ENCODE measurements around the gene PIK3C3.

- no peak for TF ChIP-seq MAX (IDR thresholded peaks at IDR 0.05)
- no peak for TF ChIP-seq RAD21 (IDR thresholded peaks at IDR 0.05; ENCODE audit: low read depth)
- TF ChIP-seq CREB1 (IDR thresholded peaks at IDR 0.05; ENCODE audit: low read depth) = no peak
- TF ChIP-seq USF1 (IDR thresholded peaks at IDR 0.05) = no peak
- TF ChIP-seq, protein P1, sequence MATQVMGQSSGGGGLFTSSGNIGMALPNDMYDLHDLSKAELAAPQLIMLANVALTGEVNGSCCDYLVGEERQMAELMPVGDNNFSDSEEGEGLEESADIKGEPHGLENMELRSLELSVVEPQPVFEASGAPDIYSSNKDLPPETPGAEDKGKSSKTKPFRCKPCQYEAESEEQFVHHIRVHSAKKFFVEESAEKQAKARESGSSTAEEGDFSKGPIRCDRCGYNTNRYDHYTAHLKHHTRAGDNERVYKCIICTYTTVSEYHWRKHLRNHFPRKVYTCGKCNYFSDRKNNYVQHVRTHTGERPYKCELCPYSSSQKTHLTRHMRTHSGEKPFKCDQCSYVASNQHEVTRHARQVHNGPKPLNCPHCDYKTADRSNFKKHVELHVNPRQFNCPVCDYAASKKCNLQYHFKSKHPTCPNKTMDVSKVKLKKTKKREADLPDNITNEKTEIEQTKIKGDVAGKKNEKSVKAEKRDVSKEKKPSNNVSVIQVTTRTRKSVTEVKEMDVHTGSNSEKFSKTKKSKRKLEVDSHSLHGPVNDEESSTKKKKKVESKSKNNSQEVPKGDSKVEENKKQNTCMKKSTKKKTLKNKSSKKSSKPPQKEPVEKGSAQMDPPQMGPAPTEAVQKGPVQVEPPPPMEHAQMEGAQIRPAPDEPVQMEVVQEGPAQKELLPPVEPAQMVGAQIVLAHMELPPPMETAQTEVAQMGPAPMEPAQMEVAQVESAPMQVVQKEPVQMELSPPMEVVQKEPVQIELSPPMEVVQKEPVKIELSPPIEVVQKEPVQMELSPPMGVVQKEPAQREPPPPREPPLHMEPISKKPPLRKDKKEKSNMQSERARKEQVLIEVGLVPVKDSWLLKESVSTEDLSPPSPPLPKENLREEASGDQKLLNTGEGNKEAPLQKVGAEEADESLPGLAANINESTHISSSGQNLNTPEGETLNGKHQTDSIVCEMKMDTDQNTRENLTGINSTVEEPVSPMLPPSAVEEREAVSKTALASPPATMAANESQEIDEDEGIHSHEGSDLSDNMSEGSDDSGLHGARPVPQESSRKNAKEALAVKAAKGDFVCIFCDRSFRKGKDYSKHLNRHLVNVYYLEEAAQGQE (IDR thresholded peaks at IDR 0.05; ENCODE audit: low read depth) = no peak
Measured at GRCh38 chr18:41985914-41986313, 30.9 kb downstream of the PIK3C3 start.
